ENCODE results near the gene MMP1.

- TF ChIP-seq CTCF (optimal IDR thresholded peaks at IDR 0.05 in 1 of 3, IDR thresholded peaks at IDR 0.05 in 1 of 3, conservative IDR thresholded peaks at IDR 0.05 in 1 of 3; ENCODE audit: extremely low read depth in 1 of 3, insufficient read depth in 2 of 3, low read length in 3 of 3) (no peak), EZH2 (IDR thresholded peaks at IDR 0.05; ENCODE audit: low read length) (no peak)
Measured at GRCh38 chr11:102791271-102792036, 6.5 kb downstream of the MMP1 start.

Measured in keratinocyte (primary cell).